GM23338 (cell line): Measurements from ENCODE around the gene NINJ2. TPM values are rescaled to one million over a fixed set of nuclear protein-coding genes. Genes with fewer than 3 reads are reported as not detected.
"Not testable (repeated sequence)": the region's sequence is repeated elsewhere in the genome, so short reads cannot be mapped to it uniquely, and the experiment has no call there.

Source experiments
- ATAC-seq: fragments of 200-7000 bp; cut with Tn5 transposase; 3 replicates; pipeline ENCODE4 v1.9.1; 2020
- DNase-seq: peaks from one replicate; pipeline ENCODE4 v3.0.0-alpha.2; 2015; ENCODE audit warnings: low spot score
- H2AFZ ChIP-seq: fragments of 200-600 bp; sonication (generic); 2 replicates; pipeline ENCODE4 v1.8.0; 2016; ENCODE audit warnings: antibody characterized with exemption, mild to moderate bottlenecking, moderate library complexity
- H3F3A ChIP-seq: fragments of 200-600 bp; sonication (generic); replicated peaks from 2 replicates; pipeline ENCODE4 v1.8.0; 2017; ENCODE audit warnings: antibody characterized with exemption, mixed run types, low read depth
- H3K27ac ChIP-seq: fragments of 200-600 bp; sonication (generic); 2 replicates; pipeline ENCODE4 v1.6.1; 2016; ENCODE audit warnings: low read depth
- H3K27me3 ChIP-seq: fragments of 200-600 bp; sonication (generic); 2 replicates; pipeline ENCODE4 v1.8.0; 2016; ENCODE audit warnings: mild to moderate bottlenecking, mixed run types, moderate library complexity; ENCODE audit not compliant: insufficient read depth
- H3K36me3 ChIP-seq: fragments of 200-600 bp; sonication (generic); 2 replicates; pipeline ENCODE4 v1.8.0; 2016; ENCODE audit warnings: mild to moderate bottlenecking; ENCODE audit not compliant: insufficient read depth
- H3K4me1 ChIP-seq: fragments of 200-600 bp; sonication (generic); 2 replicates; pipeline ENCODE4 v1.8.0; 2016; ENCODE audit warnings: mild to moderate bottlenecking, moderate library complexity; ENCODE audit not compliant: insufficient read depth
- H3K4me2 ChIP-seq: fragments of 200-600 bp; sonication (generic); 2 replicates; pipeline ENCODE4 v1.7.1; 2017; ENCODE audit warnings: mixed run types
- H3K4me3 ChIP-seq: fragments of 200-600 bp; sonication (generic); 2 replicates; pipeline ENCODE4 v1.6.1; 2016; ENCODE audit warnings: mixed run types
- H3K79me2 ChIP-seq: fragments of 200-600 bp; sonication (generic); replicated peaks from 2 replicates; pipeline ENCODE4 v1.8.0; 2017; ENCODE audit warnings: mild to moderate bottlenecking; ENCODE audit not compliant: insufficient read depth
- H3K9me2 ChIP-seq: fragments of 200-600 bp; sonication (generic); 2 replicates; pipeline ENCODE4 v1.8.0; 2017; ENCODE audit not compliant: insufficient read depth
- H4K20me1 ChIP-seq: fragments of 200-600 bp; sonication (generic); replicated peaks from 2 replicates; pipeline ENCODE4 v1.8.0; 2017; ENCODE audit warnings: mild to moderate bottlenecking; ENCODE audit not compliant: insufficient read depth
- H3K27ac Mint-ChIP-seq: 2 replicates; pipeline ENCODE4 v1.8.0; 2020; ENCODE audit warnings: inconsistent platforms, mild to moderate bottlenecking, moderate library complexity, mixed read lengths
- H3K27me3 Mint-ChIP-seq: 3 replicates; pipeline ENCODE4 v1.8.0; 2022; ENCODE audit warnings: low read depth, mild to moderate bottlenecking, moderate library complexity, mixed read lengths, inconsistent platforms; ENCODE audit not compliant: insufficient read depth, poor library complexity
- H3K36me3 Mint-ChIP-seq: 3 replicates; pipeline ENCODE4 v1.8.0; 2021; ENCODE audit warnings: low read depth, mild to moderate bottlenecking, inconsistent platforms, moderate library complexity, mixed read lengths
- H3K4me1 Mint-ChIP-seq: 3 replicates; pipeline ENCODE4 v1.8.0; 2020; ENCODE audit warnings: mild to moderate bottlenecking, inconsistent platforms, mixed read lengths
- H3K4me3 Mint-ChIP-seq: 3 replicates; pipeline ENCODE4 v1.8.0; 2021; ENCODE audit warnings: moderate library complexity, mild to moderate bottlenecking, inconsistent platforms, mixed read lengths
- H3K9me3 Mint-ChIP-seq: 3 replicates; pipeline ENCODE4 v1.8.0; 2020; ENCODE audit warnings: moderate library complexity, mild to moderate bottlenecking, inconsistent platforms, mixed read lengths
- CTCF ChIP-seq, 2 experiments: fragments of 200-600 bp in 1 of 2; sonication (generic) in 1 of 2; conservative IDR thresholded peaks; 2 replicates each; pipeline versions ENCODE4 v1.5.1 to v1.6.1; 2016 to 2017; ENCODE audit warnings: antibody characterized with exemption in 2 of 2, low read depth in 2 of 2, mild to moderate bottlenecking in 2 of 2, moderate library complexity in 1 of 2
- ETS1 ChIP-seq: IDR thresholded peaks from 2 replicates; pipeline ENCODE4 v1.6.1; 2016; ENCODE audit warnings: antibody characterized with exemption
- POLR2AphosphoS5 ChIP-seq: IDR thresholded peaks from 2 replicates; pipeline ENCODE4 v1.6.1; 2016; ENCODE audit warnings: antibody characterized with exemption, low read depth
- polyA plus RNA-seq: library from polyadenylated mRNA; unstranded; fragments of >200 nt; fragmentation: Nextera tagmentation; extraction: Ambion mirVana; gene quantifications from 2 replicates; pipeline ENCODE4 v1.2.1, GENCODE V29; 2016
- total RNA-seq: library from RNA; depleted of rRNA; stranded (reverse); fragments of >200 nt; shearing (Covaris generic); gene quantifications from 2 replicates; pipeline ENCODE4 v1.2.3, GENCODE V29; 2014

Gene NINJ2
- total and polyA plus RNA-seq, 2 experiments from 2014 or later = 0.94 to 2.6 TPM

- TF ChIP-seq CTCF (conservative IDR thresholded peaks at IDR 0.05; ENCODE audit: low read depth in 2 of 2) = no peak
- TF ChIP-seq ETS1 = no peak
Observed at GRCh38 chr12:632102-632696, 31.0 kb downstream of the NINJ2 start (continued).

GRCh38 chr12:630656-631632, 32.3 kb downstream of the NINJ2 start:
- peaks cover 12% of the 10 kb centered on the region; the same call in 1 of the 2 replicates for H3F3A ChIP-seq
- H3K79me2 ChIP-seq = no peaks in the 10 kb centered on the region
- peak overlapping the region; percentile 83; the same call in 1 of the 2 replicates for H3K27ac ChIP-seq
- no peak overlapping the region for H3K4me3 Mint-ChIP-seq
- H3K9me2 ChIP-seq = no peaks in the 10 kb centered on the region
- H3K4me1 Mint-ChIP-seq = peaks cover 36% of the 10 kb centered on the region
- ATAC-seq (peak; percentile 88), DNase-seq (peak; percentile 67)
- H3K9me3 Mint-ChIP-seq = no peaks in the 10 kb centered on the region
- peak overlapping the region; percentile 71 for H3K4me2 ChIP-seq
- H3K4me3 ChIP-seq = peak overlapping the region; percentile 47
- H3K27me3 Mint-ChIP-seq = peaks cover 15% of the 10 kb centered on the region
- H3K27ac Mint-ChIP-seq = no peak overlapping the region
- peak overlapping the region; percentile 94 for H2AFZ ChIP-seq
- H3K4me1 ChIP-seq = peaks cover 26% of the 10 kb centered on the region
- no peaks in the 10 kb centered on the region for H3K27me3 ChIP-seq
- TF ChIP-seq POLR2AphosphoS5 = no peak
- H4K20me1 ChIP-seq = no peaks in the 10 kb centered on the region
- no peaks in the 10 kb centered on the region for H3K36me3 Mint-ChIP-seq
- H3K36me3 ChIP-seq = no peaks in the 10 kb centered on the region

- Mint-ChIP-seq H3K4me1 (peaks cover 42% of the 10 kb centered on the region), H3K27me3 (peaks cover 15% of the 10 kb centered on the region)
- not testable (repeated sequence) for H3K9me2 ChIP-seq, H3K9me3 Mint-ChIP-seq, H3K27ac ChIP-seq, H3K4me2 ChIP-seq, DNase-seq, H3K4me3 Mint-ChIP-seq, H4K20me1 ChIP-seq, H3K79me2 ChIP-seq, H2AFZ ChIP-seq, H3K4me3 ChIP-seq, H3K36me3 ChIP-seq, ATAC-seq, H3K27ac Mint-ChIP-seq, H3K27me3 ChIP-seq, H3K36me3 Mint-ChIP-seq
- Histone ChIP-seq H3K4me1 (peaks cover 27% of the 10 kb centered on the region), H3F3A (peaks cover 12% of the 10 kb centered on the region; the same call in 1 of the 2 replicates)
Observed at GRCh38 chr12:628742-629078, 34.5 kb downstream of the NINJ2 start.
